Ramos (cell line): ENCODE measurements around the gene MACROH2A2.
"Not testable (repeated sequence)": the region's sequence is repeated elsewhere in the genome, so short reads cannot be mapped to it uniquely, and the experiment has no call there.

Source experiments
- in situ Hi-C: fragments of 300-500 bp; cut with MboI; formaldehyde crosslinking; loops from one replicate; pipeline ENCODE4 v1.14.3; 2022; ENCODE audit warnings: low sequenced_read_pairs; ENCODE audit not compliant: unreplicated experiment

Gene MACROH2A2

DNA sequence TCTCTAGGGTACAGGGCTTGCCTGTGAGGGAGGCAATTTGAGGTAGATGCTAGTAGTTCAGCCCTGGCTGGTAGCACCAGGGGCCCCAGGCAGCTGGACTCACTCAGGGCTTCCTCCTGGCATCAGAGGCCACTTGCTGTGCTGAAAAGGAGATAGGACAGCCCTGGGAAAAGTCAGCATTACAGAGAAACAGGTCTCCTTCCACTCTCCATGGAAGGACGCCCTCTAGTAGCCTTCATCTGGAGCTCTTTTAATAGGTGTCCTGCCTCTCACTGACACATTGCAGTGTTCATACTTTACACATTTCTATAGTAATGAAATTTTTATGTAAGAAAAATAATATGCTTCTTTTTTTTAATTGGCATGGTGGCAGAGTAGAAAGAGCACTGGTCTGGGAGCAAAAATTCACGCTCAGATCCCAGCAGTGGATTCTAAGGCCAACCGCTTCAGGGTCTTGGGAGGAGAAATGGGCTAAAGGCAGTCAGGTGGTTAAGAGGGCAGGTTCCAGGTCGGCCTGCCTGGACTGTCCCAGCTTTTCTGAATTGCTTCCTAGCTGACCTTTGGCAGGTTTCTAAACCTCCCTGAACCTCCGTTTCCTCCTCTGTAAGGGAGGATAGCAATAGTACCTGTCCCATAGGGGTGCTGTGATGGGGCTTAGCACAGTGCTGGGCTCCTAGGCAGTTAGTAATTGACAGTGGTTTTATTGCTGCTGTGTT, 44.2 kb downstream of the MACROH2A2 start:
- in situ Hi-C loops: no loop called here

DNA sequence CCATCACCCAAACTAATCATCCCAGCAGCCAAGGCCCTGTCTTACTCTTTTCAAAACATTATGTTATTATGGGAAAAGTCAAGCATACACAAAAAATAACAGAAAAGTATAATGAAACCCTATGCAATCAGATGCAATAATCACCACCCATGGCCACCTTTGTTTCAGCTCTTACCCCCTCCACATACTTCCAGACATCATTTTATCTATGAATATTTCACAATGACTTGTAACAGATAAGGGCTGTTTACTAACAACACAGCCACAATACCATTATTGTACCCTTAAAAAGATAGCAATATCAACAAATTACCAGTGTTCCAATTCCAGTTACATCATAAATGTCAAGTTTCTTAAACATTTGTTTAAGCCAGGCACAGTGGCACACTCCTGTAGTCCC, 44.8 kb downstream of the MACROH2A2 start:
- in situ Hi-C loops: no loop called here

DNA sequence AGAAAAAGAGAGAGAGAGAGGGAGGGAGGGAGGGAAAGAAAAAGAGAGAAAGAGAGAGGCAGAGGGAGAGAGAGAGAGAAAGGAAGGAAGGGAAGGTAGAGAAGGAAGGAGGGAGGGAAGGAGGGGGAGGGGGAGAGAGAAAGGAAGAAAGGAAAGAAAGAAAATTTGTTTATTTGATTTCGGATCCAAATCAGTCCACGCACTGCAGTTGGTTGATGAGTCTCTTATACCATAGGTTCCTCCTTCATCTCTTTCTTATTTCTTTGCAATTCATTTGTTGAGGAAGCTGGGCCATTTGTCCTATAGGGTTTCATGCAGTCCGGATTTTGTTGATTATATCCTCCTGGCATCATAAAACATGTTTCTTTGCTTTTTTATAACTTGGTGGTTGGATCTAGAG, 45.6 kb downstream of the MACROH2A2 start:
- in situ Hi-C loops: no loop called here

- in situ Hi-C loops: not testable (repeated sequence)
Observed at GRCh38 chr10:70101068-70101562, 48.5 kb downstream of the MACROH2A2 start.

- in situ Hi-C loops: no loop called here
Observed at GRCh38 chr10:70101668-70102067, 49.0 kb downstream of the MACROH2A2 start.

DNA sequence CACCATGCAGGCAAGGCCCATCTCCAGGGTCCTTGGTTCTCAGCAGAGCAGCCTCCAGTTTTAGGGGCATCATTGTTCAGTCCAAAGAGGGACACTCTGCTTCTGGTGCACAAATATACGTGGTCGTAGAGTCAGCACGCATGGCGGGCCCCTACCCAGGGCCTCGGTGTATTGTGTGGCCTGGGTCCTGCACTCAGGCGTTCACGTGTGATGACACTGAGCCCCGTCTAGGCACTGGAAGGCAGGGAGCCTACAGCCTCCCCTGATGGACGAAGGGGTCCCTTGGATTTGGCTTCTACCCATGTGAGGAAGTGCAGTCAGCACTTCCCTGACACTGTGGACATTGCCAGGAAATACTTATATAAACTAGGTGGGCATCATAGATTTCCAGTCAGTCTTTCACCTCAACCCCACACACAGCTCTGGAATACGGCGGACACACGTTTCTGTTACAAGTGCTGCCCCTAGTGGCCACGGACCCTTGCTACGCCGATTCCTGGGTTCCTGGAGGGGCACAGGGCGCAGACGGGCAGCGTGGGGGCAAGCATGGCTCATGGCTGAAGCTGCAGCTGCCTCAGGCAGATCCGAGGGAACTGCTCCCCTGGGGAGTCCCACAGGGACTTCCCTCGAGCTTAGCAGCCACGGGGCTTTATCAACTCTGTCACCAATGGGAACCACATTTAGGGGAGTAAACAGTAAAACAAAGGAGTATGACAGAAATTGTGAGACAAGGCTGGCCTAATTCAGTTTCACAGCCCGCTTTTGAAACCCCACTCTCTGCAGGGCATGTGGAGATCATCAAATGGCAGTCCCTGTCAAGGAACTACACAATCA, 54.5 kb downstream of the MACROH2A2 start:
- in situ Hi-C loops: no loop called here

DNA sequence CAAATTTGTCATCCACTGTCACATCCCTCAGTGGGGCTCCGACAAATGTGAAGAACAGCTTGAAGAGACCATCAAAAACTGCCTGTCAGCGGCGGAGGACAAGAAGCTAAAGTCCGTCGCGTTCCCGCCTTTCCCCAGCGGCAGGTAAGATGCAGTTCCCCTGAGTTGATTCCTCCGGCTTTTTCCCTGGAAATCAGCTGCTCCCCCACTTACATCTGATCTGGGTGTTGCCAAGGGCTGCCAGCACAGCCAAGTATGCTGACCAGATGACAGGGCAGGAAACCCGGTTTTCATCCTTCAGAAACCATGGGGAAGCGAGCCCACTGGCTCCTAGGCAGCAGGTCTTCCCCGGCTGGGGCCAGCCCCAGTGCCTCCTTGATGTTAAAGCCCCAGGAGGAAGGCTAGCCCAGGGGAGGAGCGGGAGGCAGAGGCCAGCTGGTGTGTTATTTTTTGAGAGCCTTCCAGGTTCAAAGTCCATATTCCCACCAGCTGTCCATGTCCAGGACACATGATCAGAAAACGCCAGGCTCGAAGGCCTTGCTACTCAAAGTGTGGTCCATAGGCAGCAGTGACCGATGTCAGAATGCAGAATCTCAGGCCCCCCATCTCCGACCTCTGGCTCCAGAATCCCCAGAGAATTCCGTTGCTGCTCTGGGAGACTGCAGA, 56.6 kb downstream of the MACROH2A2 start:
- in situ Hi-C loops: no loop called here

- in situ Hi-C loops: no loop called here
Observed at GRCh38 chr10:70111496-70111895, 58.9 kb downstream of the MACROH2A2 start.

- in situ Hi-C loops: no loop called here
Observed at GRCh38 chr10:70112071-70112470, 59.4 kb downstream of the MACROH2A2 start.

DNA sequence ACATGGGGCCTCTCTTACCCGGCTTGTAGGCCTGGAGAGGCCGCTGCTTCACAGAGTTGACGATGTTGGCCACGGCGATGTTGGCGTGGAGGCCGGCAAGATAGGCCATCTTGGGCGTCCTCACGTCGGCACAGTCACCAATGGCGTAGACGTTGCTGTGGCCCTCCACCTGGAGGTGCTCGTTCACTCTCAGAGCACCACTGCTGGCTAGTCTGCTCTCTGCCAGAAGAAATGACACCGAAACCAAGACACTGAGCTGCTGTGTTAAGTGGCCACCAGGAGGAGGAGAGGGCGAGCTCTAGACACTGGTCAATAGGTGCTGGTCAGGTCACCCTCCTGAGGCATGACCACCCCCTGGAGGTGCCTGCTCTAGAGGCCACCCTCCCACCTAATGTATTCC, 62.3 kb downstream of the MACROH2A2 start:
- in situ Hi-C loops: no loop called here

DNA sequence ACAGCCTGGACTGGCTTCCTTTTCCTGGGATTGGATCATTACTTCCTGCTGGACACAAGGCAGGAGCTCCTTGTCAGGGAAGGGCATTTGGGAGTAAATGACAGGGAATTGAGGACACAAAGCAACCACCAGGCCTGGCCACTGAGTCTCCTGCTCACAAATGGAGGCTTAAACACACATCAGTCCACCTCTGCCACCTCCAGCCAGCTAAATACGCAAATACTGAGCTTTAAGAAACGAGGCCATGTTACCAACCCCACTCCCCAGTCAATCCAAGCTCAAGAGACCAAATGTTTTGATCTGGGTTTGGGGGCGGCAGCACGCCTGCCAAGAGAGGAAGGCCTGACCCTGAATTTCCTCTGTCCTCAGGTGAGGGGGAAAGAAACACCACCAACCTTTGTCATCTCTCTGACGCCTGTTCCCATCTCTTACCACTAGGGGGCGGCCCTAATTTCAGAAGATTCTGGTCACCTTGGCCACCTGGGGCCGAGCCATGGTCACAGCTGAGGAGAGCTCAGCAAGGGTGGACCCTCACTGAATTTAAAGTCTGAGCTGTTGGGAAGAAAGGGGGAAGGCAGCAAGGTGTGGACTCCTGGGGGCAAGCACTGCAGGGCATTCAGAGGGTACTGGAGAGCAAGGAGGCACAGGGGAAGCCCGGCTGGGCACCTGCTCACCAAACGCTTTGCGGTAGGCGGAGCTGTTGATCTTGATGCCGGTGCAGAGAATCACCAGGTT, 63.5 kb downstream of the MACROH2A2 start:
- in situ Hi-C loops: no loop called here

DNA sequence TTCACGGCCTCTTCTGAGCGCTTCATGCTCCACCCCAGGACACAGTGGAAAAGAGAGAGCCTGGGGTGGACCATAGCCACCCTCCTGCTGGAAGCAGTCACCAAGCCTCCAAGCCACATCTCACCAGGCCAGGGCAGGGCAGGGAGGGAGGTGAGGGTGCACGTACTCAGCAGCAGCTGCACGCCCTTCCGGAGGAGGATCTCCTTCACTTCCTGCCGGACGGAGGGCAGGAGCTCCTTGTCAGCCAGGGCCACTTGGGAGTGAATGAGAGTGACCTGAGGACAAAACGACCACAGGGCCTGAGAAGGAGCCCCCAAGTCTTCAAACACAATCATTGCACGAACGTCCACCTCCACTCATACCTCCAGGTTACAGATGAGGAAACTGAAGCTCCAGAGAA, 65.0 kb downstream of the MACROH2A2 start:
- in situ Hi-C loops: no loop called here

- in situ Hi-C loops: no loop called here
Observed at GRCh38 chr10:70118196-70118595, 65.5 kb downstream of the MACROH2A2 start.

- in situ Hi-C loops: no loop called here
Observed at GRCh38 chr10:70119197-70119596, 66.6 kb downstream of the MACROH2A2 start.

GRCh38 chr10:70119623-70120022, 67.0 kb downstream of the MACROH2A2 start:
- in situ Hi-C loops: no loop called here

- in situ Hi-C loops: no loop called here
Observed at GRCh38 chr10:70120417-70120816, 67.8 kb downstream of the MACROH2A2 start.

- in situ Hi-C loops: no loop called here
Observed at GRCh38 chr10:70121281-70121949, 68.8 kb downstream of the MACROH2A2 start.

GRCh38 chr10:70122742-70123141, 70.1 kb downstream of the MACROH2A2 start:
- in situ Hi-C loops: no loop called here

GRCh38 chr10:70123166-70123565, 70.5 kb downstream of the MACROH2A2 start:
- in situ Hi-C loops: not testable (repeated sequence)

DNA sequence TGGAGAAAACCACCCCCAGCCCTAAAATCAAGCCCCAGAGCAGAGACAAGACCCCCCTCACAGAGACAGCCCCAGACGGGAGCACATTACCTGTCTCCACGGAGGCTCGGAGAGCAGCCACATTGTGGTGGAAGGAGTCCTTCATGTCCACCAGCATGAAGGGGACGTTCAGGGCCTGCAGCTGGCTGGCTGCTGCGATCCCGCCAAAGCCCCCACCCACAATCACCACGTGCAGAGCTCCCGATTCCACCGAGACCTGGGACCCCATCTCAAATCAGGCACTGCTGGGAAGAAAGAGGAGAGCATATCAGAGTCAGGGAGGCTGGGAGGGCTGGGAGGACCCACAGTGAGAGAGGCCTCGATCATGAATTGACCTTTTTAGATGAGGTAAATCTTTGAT, 71.2 kb downstream of the MACROH2A2 start:
- in situ Hi-C loops: no loop called here
